CD4-positive, alpha-beta T cell treated with Interleukin-17A for 4 hours (primary cell): ENCODE data around the gene FOXN4.
"Not testable (repeated sequence)": the region's sequence is repeated elsewhere in the genome, so short reads cannot be mapped to it uniquely, and the experiment has no call there.

Source experiments
- DNase-seq: peaks from one replicate; pipeline ENCODE4 v3.0.0-alpha.2; 2020; ENCODE audit warnings: mixed read lengths

Gene FOXN4, protein sequence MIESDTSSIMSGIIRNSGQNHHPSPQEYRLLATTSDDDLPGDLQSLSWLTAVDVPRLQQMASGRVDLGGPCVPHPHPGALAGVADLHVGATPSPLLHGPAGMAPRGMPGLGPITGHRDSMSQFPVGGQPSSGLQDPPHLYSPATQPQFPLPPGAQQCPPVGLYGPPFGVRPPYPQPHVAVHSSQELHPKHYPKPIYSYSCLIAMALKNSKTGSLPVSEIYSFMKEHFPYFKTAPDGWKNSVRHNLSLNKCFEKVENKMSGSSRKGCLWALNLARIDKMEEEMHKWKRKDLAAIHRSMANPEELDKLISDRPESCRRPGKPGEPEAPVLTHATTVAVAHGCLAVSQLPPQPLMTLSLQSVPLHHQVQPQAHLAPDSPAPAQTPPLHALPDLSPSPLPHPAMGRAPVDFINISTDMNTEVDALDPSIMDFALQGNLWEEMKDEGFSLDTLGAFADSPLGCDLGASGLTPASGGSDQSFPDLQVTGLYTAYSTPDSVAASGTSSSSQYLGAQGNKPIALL

GRCh38 chr12:109308534-109309380, at the start of gene FOXN4:
Gene FOXN4, minus strand, starts transcription at chr12:109309284. Its CDS starts 963 bp downstream, at chr12:109308321.
- no peak for DNase-seq

GRCh38 chr12:109358154-109358869, 49.2 kb upstream of the FOXN4 start:
- DNase-seq: no peak

GRCh38 chr12:109357032-109357431, 47.9 kb upstream of the FOXN4 start:
- no peak for DNase-seq

GRCh38 chr12:109356577-109356976, 47.5 kb upstream of the FOXN4 start:
- no peak for DNase-seq

GRCh38 chr12:109352184-109352583, 43.1 kb upstream of the FOXN4 start:
- DNase-seq: no peak

- DNase-seq: no peak
Observed at GRCh38 chr12:109347589-109347988, 38.5 kb upstream of the FOXN4 start, which contains the start of gene MYO1H. Gene MYO1H, plus strand, starts transcription at chr12:109347900. Its CDS starts 61 bp downstream, at chr12:109347961.

DNA sequence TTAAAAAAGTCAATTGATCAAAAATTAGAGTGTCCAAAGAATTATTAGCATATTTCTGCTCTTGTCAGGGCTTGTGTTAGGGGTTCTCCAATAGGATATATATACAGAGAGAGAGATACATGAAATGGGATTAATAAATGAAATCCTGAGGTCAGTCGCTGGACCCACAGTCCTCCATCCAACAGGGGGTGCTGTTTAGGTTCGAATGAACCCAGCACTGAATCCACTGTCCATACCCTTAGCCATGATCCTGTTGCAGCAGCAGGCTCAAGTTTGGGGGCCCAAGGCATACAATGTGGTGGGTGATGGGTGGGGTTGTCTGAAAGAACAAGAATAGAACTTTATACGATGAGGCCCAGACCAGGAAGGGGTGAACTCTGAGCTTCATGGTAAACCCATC, 37.8 kb upstream of the FOXN4 start:
- DNase-seq: no peak

GRCh38 chr12:109345428-109345827, 36.3 kb upstream of the FOXN4 start:
- DNase-seq: no peak

DNA sequence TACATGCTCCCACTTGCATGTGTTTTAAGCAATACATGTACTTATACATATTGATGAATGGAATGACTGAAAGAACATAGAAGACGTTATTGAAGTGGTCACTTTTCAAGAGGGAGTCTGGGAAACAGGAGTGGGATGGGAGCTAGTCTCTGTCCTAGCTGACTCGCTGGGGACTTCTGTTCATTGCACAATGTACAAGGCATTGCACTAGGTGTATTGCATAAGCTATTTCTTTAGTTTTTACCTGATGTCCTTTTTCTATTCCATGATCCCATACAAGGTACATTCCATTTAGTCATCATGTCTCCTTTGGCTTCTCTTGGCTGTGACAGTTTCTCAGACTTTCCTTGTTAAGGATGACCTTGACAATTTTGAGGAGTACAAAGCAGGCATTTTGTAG, 34.6 kb upstream of the FOXN4 start:
- no peak for DNase-seq

GRCh38 chr12:109336593-109336992, 27.5 kb upstream of the FOXN4 start:
- no peak for DNase-seq

- DNase-seq: no peak
Observed at GRCh38 chr12:109334887-109335286, 25.8 kb upstream of the FOXN4 start.

DNA sequence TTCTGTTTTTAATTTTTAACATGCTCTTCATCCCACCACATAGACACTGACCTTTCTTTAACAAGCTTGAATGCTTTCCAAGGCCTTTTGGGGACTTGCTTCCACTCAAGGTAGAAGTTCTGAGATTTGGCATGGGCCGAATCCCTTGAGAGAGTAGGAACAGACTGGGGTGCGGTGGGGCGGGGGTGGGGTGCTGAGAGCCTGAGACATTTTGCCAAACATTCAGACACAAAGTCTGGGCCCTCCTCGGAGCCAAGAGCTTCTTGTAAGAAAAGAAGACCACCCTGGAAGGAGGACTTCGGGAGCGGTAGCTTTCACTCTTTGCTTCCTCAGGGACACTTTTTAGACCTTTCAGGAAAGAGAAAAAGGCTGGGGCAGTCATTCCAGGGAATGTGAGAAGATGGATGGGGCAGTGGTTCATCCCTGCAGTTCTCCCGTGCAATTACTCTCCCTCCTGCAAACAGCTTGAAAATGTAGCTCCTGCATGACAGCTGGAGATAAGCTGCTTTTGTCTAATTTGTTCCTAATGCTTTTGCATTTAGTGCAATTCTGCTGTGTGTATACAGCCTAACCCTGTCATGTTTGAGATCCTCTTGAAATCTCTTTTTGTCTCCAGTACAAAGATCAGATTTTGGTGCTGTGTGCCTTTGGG, 22.3 kb upstream of the FOXN4 start:
- no peak for DNase-seq

DNA sequence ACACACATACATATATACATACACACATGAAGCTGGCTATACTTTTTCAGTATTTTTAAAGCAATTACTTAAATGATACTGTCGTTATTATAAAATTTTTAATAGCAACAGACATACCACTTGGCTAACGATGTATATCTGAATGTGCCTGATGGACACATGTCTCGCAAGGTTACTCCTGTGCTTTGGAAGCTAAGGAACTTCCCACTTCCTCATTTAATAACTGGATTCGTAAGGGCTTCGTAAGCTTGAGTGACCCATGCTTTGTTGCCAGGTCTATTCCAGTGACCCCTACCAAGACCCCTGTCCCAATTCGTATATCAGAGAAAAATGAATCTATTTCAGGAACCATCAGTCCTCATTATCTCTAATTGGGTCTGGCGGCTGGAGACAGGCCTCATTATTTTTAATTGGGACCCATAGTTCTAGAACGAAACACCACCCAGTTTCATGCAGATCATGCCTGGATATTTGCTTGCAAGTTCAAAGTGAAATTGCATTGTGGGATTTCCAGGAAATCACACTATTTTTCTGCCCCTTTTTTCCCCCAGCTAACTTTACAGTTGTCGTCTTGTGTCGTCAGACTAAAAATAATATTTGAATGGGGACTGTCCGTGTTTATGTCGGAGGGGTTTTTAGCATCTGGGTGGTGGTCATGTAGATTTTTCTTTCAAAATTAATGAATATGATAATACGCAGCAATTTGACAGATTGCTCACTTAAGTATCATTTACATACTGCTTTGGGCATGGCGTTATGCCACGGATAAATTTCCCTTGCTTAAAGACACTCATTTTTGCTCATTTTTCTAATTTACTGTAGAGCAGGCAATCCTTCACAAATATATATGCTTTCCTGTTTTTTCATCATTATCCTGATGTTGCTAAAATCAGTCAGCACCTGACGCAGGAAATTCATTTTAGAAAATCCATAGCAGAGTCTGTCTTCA, 21.5 kb upstream of the FOXN4 start:
- DNase-seq: no peak

- no peak for DNase-seq
Observed at GRCh38 chr12:109329686-109330085, 20.6 kb upstream of the FOXN4 start.

- no peak for DNase-seq
Observed at GRCh38 chr12:109329003-109329402, 19.9 kb upstream of the FOXN4 start.

- DNase-seq: not testable (repeated sequence)
Observed at GRCh38 chr12:109321294-109321693, 12.2 kb upstream of the FOXN4 start.

DNA sequence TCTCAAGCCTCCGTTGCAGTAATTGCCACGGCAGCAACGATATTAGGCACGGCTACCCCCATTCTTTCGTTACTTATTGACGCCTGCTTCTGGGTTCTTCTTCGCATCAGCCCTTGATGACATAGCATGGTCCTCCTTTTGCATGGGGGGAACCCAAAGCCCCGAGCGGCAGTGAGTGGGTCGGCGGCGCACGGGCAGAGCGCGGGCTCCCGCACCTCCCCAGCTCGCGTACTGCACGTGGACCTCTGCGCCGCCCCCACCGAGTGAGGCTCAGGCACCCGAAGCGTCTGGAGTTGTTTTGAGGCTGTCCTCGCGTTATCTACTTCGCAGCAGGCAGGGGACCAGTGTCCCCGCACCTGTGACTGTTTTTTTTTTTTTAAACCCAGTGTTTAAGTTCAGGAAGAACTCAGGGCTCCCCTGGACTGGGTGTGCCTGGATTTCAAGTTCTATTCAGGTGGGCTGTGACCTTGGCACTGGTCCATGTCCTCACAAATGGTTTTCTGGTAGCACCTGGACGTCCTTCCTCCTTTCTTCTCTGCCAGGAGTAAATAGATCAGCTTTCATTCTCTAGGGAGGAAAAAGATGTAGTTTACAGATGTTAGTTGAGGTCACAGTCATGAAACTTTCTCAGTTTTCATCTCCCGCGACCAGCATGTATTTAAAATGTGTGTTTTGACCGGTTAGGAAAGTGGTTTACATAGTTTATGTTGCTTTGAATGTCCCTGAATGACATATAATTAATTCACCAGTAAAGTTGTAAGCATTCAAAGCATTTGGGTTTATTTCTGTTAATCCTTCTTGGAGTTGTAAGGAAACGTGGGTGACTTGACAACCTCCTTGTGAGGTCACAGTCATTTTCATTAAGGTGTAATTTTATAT, 1.4 kb upstream of the FOXN4 start:
- no peak for DNase-seq

GRCh38 chr12:109309381-109310246, 530 bp upstream of the FOXN4 start:
- no peak for DNase-seq

DNA sequence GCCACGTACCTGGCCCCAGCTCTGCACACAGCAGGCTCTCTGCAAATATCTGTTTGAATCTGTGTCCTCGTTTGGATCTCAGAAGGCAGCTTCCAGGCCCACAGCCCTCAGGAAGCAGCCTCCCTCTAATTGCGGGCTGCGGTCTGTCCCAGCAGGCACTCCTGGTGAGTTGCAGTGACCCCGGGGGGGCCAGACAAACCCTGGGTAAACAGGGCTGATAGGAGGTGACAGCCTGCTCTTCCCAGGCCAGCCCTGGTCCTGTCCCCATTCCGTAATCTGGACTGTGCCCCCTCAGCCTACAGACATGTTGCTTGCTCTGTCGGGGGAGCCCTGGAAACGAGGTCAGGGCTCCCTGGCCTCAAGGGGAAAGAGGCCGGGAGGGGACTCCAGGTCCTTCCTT, 2.0 kb downstream of the FOXN4 start:
- DNase-seq: no peak
